CD4-positive, CD25-positive, alpha-beta regulatory T cell (primary cell): ENCODE results near the gene ZNF764. TPM values are rescaled to one million over a fixed set of nuclear protein-coding genes. Genes with fewer than 3 reads are reported as not detected.
"Not testable (repeated sequence)": the region's sequence is repeated elsewhere in the genome, so short reads cannot be mapped to it uniquely, and the experiment has no call there.

Experiments
- ATAC-seq, 2 donors: fragments of 150-1000 bp; cut with Tn5 transposase; one replicate each; pipeline ENCODE4 v1.10.0; 2021; ENCODE audit warnings: low read depth in 2 of 2, moderate number of reproducible peaks in 2 of 2, moderate library complexity in 1 of 2
- DNase-seq, 3 donors: peaks; one replicate each; pipeline versions ENCODE4 v3.0.0 to v3.0.0-alpha.2; 2012 to 2022; ENCODE audit warnings: mixed read lengths in 1 of 3
- H3K27ac ChIP-seq: one replicate; pipeline ENCODE4 v1.7.0; 2013; ENCODE audit warnings: mild to moderate bottlenecking, low read length; ENCODE audit not compliant: insufficient read depth, poor library complexity, severe bottlenecking
- H3K27me3 ChIP-seq: one replicate; pipeline ENCODE4 v1.7.0; 2013; ENCODE audit warnings: low read length; ENCODE audit not compliant: control insufficient read depth, insufficient read depth
- H3K36me3 ChIP-seq: one replicate; pipeline ENCODE4 v1.7.0; 2013; ENCODE audit warnings: mild to moderate bottlenecking, low read length, moderate library complexity; ENCODE audit not compliant: control insufficient read depth, insufficient read depth
- H3K4me1 ChIP-seq: 2 replicates; pipeline ENCODE4 v1.7.0; 2013; ENCODE audit warnings: mild to moderate bottlenecking, low read length; ENCODE audit not compliant: insufficient read depth, control insufficient read depth, poor library complexity, severe bottlenecking
- H3K4me3 ChIP-seq: one replicate; pipeline ENCODE4 v1.7.0; 2013; ENCODE audit warnings: low read depth, mild to moderate bottlenecking, low read length, moderate library complexity
- H3K9me3 ChIP-seq, 2 experiments: 1 replicate in 1 of 2; 2 replicates in 1 of 2; pipeline ENCODE4 v1.7.0; 2013; ENCODE audit warnings: low read length in 2 of 2, mild to moderate bottlenecking in 1 of 2, moderate library complexity in 1 of 2; ENCODE audit not compliant: control insufficient read depth in 2 of 2
- H3K27ac Mint-ChIP-seq, 3 donors: one replicate each; pipeline ENCODE4 v1.8.0; 2020 to 2022; ENCODE audit warnings: mild to moderate bottlenecking in 3 of 3, mixed read lengths in 3 of 3, moderate library complexity in 2 of 3
- H3K27me3 Mint-ChIP-seq: one replicate; pipeline ENCODE4 v1.8.0; 2022; ENCODE audit warnings: mild to moderate bottlenecking, mixed read lengths
- H3K36me3 Mint-ChIP-seq: one replicate; pipeline ENCODE4 v1.8.0; 2020; ENCODE audit warnings: mixed read lengths
- H3K4me1 Mint-ChIP-seq, 4 donors: one replicate each; pipeline ENCODE4 v1.8.0; 2020 to 2022; ENCODE audit warnings: mixed read lengths in 4 of 4, mild to moderate bottlenecking in 1 of 4
- H3K4me3 Mint-ChIP-seq, 4 donors: one replicate each; pipeline ENCODE4 v1.8.0; 2020 to 2022; ENCODE audit warnings: mild to moderate bottlenecking in 4 of 4, mixed read lengths in 4 of 4, moderate library complexity in 3 of 4
- H3K9me3 Mint-ChIP-seq, 7 donors: one replicate each; pipeline ENCODE4 v1.8.0; 2020 to 2022; ENCODE audit warnings: mixed read lengths in 7 of 7, mild to moderate bottlenecking in 3 of 7, moderate library complexity in 2 of 7
- polyA plus RNA-seq, 4 donors: library from polyadenylated mRNA; unstranded; fragments of 300-500 nt; fragmentation: Illumina TruSeq; gene quantifications; one replicate each; pipeline ENCODE4 v1.2.3, GENCODE V29; 2021
- total RNA-seq: library from RNA; stranded (reverse); gene quantifications from one replicate; pipeline ENCODE4 v1.2.3, GENCODE V29; 2022

Gene ZNF764
- total and polyA plus RNA-seq, 5 donors from 2014 or later, result 4.8 to 15.6 (median 6.1) TPM

GRCh38 chr16:30600929-30601328 is 42.8 kb upstream of the ZNF764 start:
- ATAC-seq, result no peak
- H3K27me3 Mint-ChIP-seq, result no peaks in the 10 kb centered on the region
- Histone ChIP-seq H3K9me3 (no peaks in the 10 kb centered on the region), H3K4me1 (no peaks in the 10 kb centered on the region), H3K36me3 (peaks cover 32% of the 10 kb centered on the region), H3K27me3 (no peaks in the 10 kb centered on the region), H3K4me3 (no peak overlapping the region), H3K27ac (no peak overlapping the region)
- H3K27ac Mint-ChIP-seq, result no peak overlapping the region
- no peak for DNase-seq
- no peak overlapping the region for H3K4me3 Mint-ChIP-seq
- H3K4me1 Mint-ChIP-seq, result peaks cover 0 to 6% (median 3%) of the 10 kb centered on the region in 4 donors
- peaks cover 17% of the 10 kb centered on the region for H3K36me3 Mint-ChIP-seq
- H3K9me3 Mint-ChIP-seq, result no peaks in the 10 kb centered on the region

DNA sequence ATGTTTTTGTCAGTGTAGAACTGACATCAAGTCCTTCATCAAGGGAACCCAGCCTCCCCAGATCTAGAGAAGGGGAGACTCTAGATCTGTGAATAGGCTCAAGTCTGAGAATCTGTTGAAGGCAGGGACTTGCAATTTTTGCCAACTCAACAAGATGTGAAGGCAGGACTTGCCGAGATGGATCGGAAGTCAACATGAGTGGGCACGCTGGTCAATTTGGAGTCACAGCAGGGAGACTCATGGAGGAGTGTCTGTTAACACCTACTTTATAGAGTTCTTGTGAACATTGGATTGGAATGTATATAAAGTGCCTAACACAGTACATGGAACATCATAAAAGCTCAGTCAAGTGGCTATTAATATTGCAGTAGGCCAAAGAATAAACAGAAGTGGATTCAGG is 42.0 kb upstream of the ZNF764 start:
- H3K9me3 ChIP-seq, result no peaks in the 10 kb centered on the region
- ATAC-seq, result no peak
- Mint-ChIP-seq H3K9me3 (no peaks in the 10 kb centered on the region), H3K36me3 (peaks cover 13% of the 10 kb centered on the region), H3K4me3 (peak overlapping the region in 1 of 4 donors; percentile 12), H3K27ac (no peak overlapping the region), H3K27me3 (no peaks in the 10 kb centered on the region), H3K4me1 (peaks cover 0 to 6% (median 3%) of the 10 kb centered on the region in 4 donors)
- H3K36me3 ChIP-seq, result peaks cover 27% of the 10 kb centered on the region
- no peak overlapping the region for H3K27ac ChIP-seq
- no peaks in the 10 kb centered on the region for H3K4me1 ChIP-seq
- DNase-seq, result no peak
- H3K4me3 ChIP-seq, result no peak overlapping the region
- no peaks in the 10 kb centered on the region for H3K27me3 ChIP-seq

- peak overlapping the region in 1 of 4 donors; percentile 58 for H3K4me3 Mint-ChIP-seq
- no peak overlapping the region for H3K27ac Mint-ChIP-seq
- no peaks in the 10 kb centered on the region for H3K36me3 Mint-ChIP-seq
- H3K27ac ChIP-seq, result no peak overlapping the region
- H3K36me3 ChIP-seq, result no peaks in the 10 kb centered on the region
- H3K9me3 ChIP-seq, result no peaks in the 10 kb centered on the region
- ATAC-seq, result no peak
- no peak for DNase-seq
- H3K4me1 ChIP-seq, result no peaks in the 10 kb centered on the region
- H3K27me3 Mint-ChIP-seq, result no peaks in the 10 kb centered on the region
- no peaks in the 10 kb centered on the region for H3K9me3 Mint-ChIP-seq
- H3K27me3 ChIP-seq, result no peaks in the 10 kb centered on the region
- H3K4me3 ChIP-seq, result no peak overlapping the region
- H3K4me1 Mint-ChIP-seq, result peaks cover 0 to 3% (median under 1%) of the 10 kb centered on the region in 4 donors
Observed at GRCh38 chr16:30592871-30593270, 34.7 kb upstream of the ZNF764 start.

- H3K4me3 Mint-ChIP-seq, H3K36me3 ChIP-seq, DNase-seq, H3K9me3 Mint-ChIP-seq, H3K36me3 Mint-ChIP-seq, H3K27me3 ChIP-seq, H3K9me3 ChIP-seq, H3K4me3 ChIP-seq, H3K27ac ChIP-seq, H3K27ac Mint-ChIP-seq, ATAC-seq, H3K27me3 Mint-ChIP-seq: not testable (repeated sequence)
- H3K4me1 Mint-ChIP-seq, result peaks cover 0 to 14% (median 5%) of the 10 kb centered on the region in 4 donors
- H3K4me1 ChIP-seq, result peaks cover 14% of the 10 kb centered on the region
Observed at GRCh38 chr16:30590869-30591268, 32.7 kb upstream of the ZNF764 start.

- H3K27me3 ChIP-seq, H3K36me3 Mint-ChIP-seq, H3K9me3 Mint-ChIP-seq, H3K27ac Mint-ChIP-seq, H3K4me3 ChIP-seq, H3K36me3 ChIP-seq, H3K4me3 Mint-ChIP-seq, H3K9me3 ChIP-seq, H3K27me3 Mint-ChIP-seq, ATAC-seq, DNase-seq, H3K27ac ChIP-seq: not testable (repeated sequence)
- H3K4me1 Mint-ChIP-seq, result peaks cover 5 to 22% (median 8%) of the 10 kb centered on the region in 4 donors
- peaks cover 27% of the 10 kb centered on the region for H3K4me1 ChIP-seq
Observed at GRCh38 chr16:30589582-30589981, 31.4 kb upstream of the ZNF764 start.

GRCh38 chr16:30588651-30589050 is 30.5 kb upstream of the ZNF764 start:
- Histone ChIP-seq H3K27ac (no peak overlapping the region), H3K4me1 (peaks cover 27% of the 10 kb centered on the region), H3K36me3 (no peaks in the 10 kb centered on the region), H3K27me3 (no peaks in the 10 kb centered on the region), H3K9me3 (no peaks in the 10 kb centered on the region), H3K4me3 (no peak overlapping the region)
- Mint-ChIP-seq H3K27ac (peak overlapping the region in 1 of 3 donors; percentile 20), H3K27me3 (no peaks in the 10 kb centered on the region), H3K36me3 (no peaks in the 10 kb centered on the region), H3K4me3 (peak overlapping the region in 1 of 4 donors; percentile 10), H3K9me3 (no peaks in the 10 kb centered on the region), H3K4me1 (peaks cover 5 to 27% (median 8%) of the 10 kb centered on the region in 4 donors)
- no peak for ATAC-seq
- no peak for DNase-seq

GRCh38 chr16:30585400-30586191 is 27.4 kb upstream of the ZNF764 start, which contains the start of gene ZNF785:
Gene ZNF785, minus strand, starts transcription at chr16:30585697. Its CDS starts 86 bp downstream, at chr16:30585611.
- Mint-ChIP-seq H3K4me1 (peaks cover 5 to 37% (median 10%) of the 10 kb centered on the region in 4 donors), H3K27ac (peak within 1 kb of the TSS; percentile 91 to 96 (median 96)), H3K36me3 (peaks cover 4% of the 10 kb centered on the region), H3K4me3 (peak within 1 kb of the TSS; percentile 90 to 93 (median 91)), H3K27me3 (no peaks in the 10 kb centered on the region), H3K9me3 (no peaks in the 10 kb centered on the region)
- DNase-seq (peak; percentile 92 to 97 (median 95)), ATAC-seq (peak; percentile 99)
- Histone ChIP-seq H3K36me3 (peaks cover 12% of the 10 kb centered on the region), H3K4me3 (peak within 1 kb of the TSS; percentile 87), H3K27ac (peak within 1 kb of the TSS; percentile 75), H3K9me3 (no peaks in the 10 kb centered on the region), H3K27me3 (no peaks in the 10 kb centered on the region), H3K4me1 (peaks cover 27% of the 10 kb centered on the region)

- Histone ChIP-seq H3K27ac (peak overlapping the region; percentile 75), H3K4me3 (peak overlapping the region; percentile 87), H3K27me3 (no peaks in the 10 kb centered on the region), H3K9me3 (no peaks in the 10 kb centered on the region), H3K36me3 (peaks cover 12% of the 10 kb centered on the region), H3K4me1 (peaks cover 27% of the 10 kb centered on the region)
- no peaks in the 10 kb centered on the region for H3K9me3 Mint-ChIP-seq
- DNase-seq, result peak in 1 of 3 donors; percentile 52
- peaks cover 5 to 37% (median 10%) of the 10 kb centered on the region in 4 donors for H3K4me1 Mint-ChIP-seq
- no peak for ATAC-seq
- peak overlapping the region in 2 of 3 donors; percentile 65 to 87 for H3K27ac Mint-ChIP-seq
- H3K4me3 Mint-ChIP-seq, result peak overlapping the region; percentile 90 to 93 (median 91)
- peaks cover 4% of the 10 kb centered on the region for H3K36me3 Mint-ChIP-seq
- H3K27me3 Mint-ChIP-seq, result no peaks in the 10 kb centered on the region
Observed at GRCh38 chr16:30585022-30585399, 26.8 kb upstream of the ZNF764 start.
